DMS53 treated with DMSO at 0.1 percent for 48 hours (cell line): Measurements from ENCODE around the gene ABHD17B.
"Not testable (repeated sequence)": the region's sequence is repeated elsewhere in the genome, so short reads cannot be mapped to it uniquely, and the experiment has no call there.

Experiments
- DNase-seq: peaks from one replicate; lab custom pipeline; 2025; ENCODE audit not compliant: unreplicated experiment; lab: John Stamatoyannopoulos, UW

The ABHD17B gene

GRCh38 chr9:71916834-71917534 lies 6.0 kb upstream of the ABHD17B start:
- no peak for DNase-seq

GRCh38 chr9:71915495-71915894 lies 4.5 kb upstream of the ABHD17B start:
- DNase-seq, result no peak

GRCh38 chr9:71911908-71912335 lies 929 bp upstream of the ABHD17B start:
- peak; percentile 14 for DNase-seq

GRCh38 chr9:71910650-71911060 lies 338 bp downstream of the ABHD17B start:
- no peak for DNase-seq

GRCh38 chr9:71909887-71910649 lies 925 bp downstream of the ABHD17B start:
- DNase-seq, result no peak

- DNase-seq, result no peak
These were observed 2.2 kb downstream of the ABHD17B start for GRCh38 chr9:71908825-71909224.

- no peak for DNase-seq
These were observed 6.9 kb downstream of the ABHD17B start for GRCh38 chr9:71904076-71904475.

- no peak for DNase-seq
These were observed 9.0 kb downstream of the ABHD17B start for GRCh38 chr9:71901695-71902597.

GRCh38 chr9:71898756-71899155 lies 12.2 kb downstream of the ABHD17B start:
- DNase-seq, result not testable (repeated sequence)

- no peak for DNase-seq
These were observed 13.4 kb downstream of the ABHD17B start for GRCh38 chr9:71897577-71897976.

GRCh38 chr9:71896761-71897160 lies 14.2 kb downstream of the ABHD17B start:
- DNase-seq, result no peak

- DNase-seq, result no peak
These were observed 15.0 kb downstream of the ABHD17B start for GRCh38 chr9:71895955-71896354.

GRCh38 chr9:71895117-71895516 lies 15.9 kb downstream of the ABHD17B start:
- no peak for DNase-seq

- no peak for DNase-seq
These were observed 19.3 kb downstream of the ABHD17B start for GRCh38 chr9:71891557-71892189.

GRCh38 chr9:71890042-71890679 lies 20.8 kb downstream of the ABHD17B start:
- no peak for DNase-seq

- DNase-seq, result no peak
These were observed 23.6 kb downstream of the ABHD17B start for GRCh38 chr9:71887362-71887761.

- DNase-seq, result no peak
These were observed 24.5 kb downstream of the ABHD17B start for GRCh38 chr9:71886541-71886940.

- DNase-seq, result no peak
These were observed 25.0 kb downstream of the ABHD17B start for GRCh38 chr9:71886015-71886414.

- DNase-seq, result no peak
These were observed 25.5 kb downstream of the ABHD17B start for GRCh38 chr9:71885467-71885866.

- no peak for DNase-seq
These were observed 27.0 kb downstream of the ABHD17B start for GRCh38 chr9:71884005-71884404.
